Tibial nerve (tissue), 4 donors: ENCODE data around the gene PISD. TPM values are rescaled to one million over a fixed set of nuclear protein-coding genes. Genes with fewer than 3 reads are reported as not detected.

ENCODE experiments used
- DNase-seq, 2 donors: peaks; one replicate each; pipeline ENCODE4 v3.0.0-alpha.2; 2019; ENCODE audit warnings: low spot score in 2 of 2
- H3K27ac ChIP-seq, 4 donors: fragments of 200-600 bp; sonication (generic) in 3 of 4; one replicate each; pipeline ENCODE4 v1.5.1; 2017 to 2019; ENCODE audit warnings: mild to moderate bottlenecking in 1 of 4
- H3K27me3 ChIP-seq, 2 donors: fragments of 200-600 bp; sonication (generic) in 1 of 2; one replicate each; pipeline versions ENCODE4 v1.5.1 to v1.6.0; 2017 to 2019
- H3K36me3 ChIP-seq, 3 donors: fragments of 200-600 bp; sonication (generic); one replicate each; pipeline ENCODE4 v1.5.1; 2018 to 2019
- H3K4me1 ChIP-seq, 4 donors: fragments of 200-600 bp; sonication (generic) in 3 of 4; one replicate each; pipeline ENCODE4 v1.5.1; 2017 to 2019
- H3K4me3 ChIP-seq, 4 donors: fragments of 200-600 bp; sonication (generic) in 3 of 4; one replicate each; pipeline ENCODE4 v1.5.1; 2017 to 2019; ENCODE audit warnings: mild to moderate bottlenecking in 1 of 4, moderate library complexity in 1 of 4
- H3K9me3 ChIP-seq, 4 donors: fragments of 200-600 bp; sonication (generic) in 3 of 4; one replicate each; pipeline ENCODE4 v1.5.1; 2017 to 2019
- CTCF ChIP-seq, 5 experiments: fragments of 200-600 bp in 3 of 5; fragments of 450-650 bp in 2 of 5; sonication (generic) in 3 of 5; IDR thresholded peaks; one replicate each; pipeline ENCODE4 v1.5.1; 2016 to 2019; ENCODE audit warnings: antibody characterized with exemption in 5 of 5, mild to moderate bottlenecking in 3 of 5, moderate library complexity in 2 of 5
- EP300 ChIP-seq, 2 donors: sonication (generic); formaldehyde crosslinking; IDR thresholded peaks; one replicate each; pipeline ENCODE4 v1.6.1; 2017; ENCODE audit warnings: antibody characterized with exemption in 2 of 2, mild to moderate bottlenecking in 1 of 2
- POLR2A ChIP-seq, 2 donors: fragments of 450-650 bp; IDR thresholded peaks; one replicate each; pipeline ENCODE4 v1.6.1; 2017; ENCODE audit warnings: antibody characterized with exemption in 2 of 2, mild to moderate bottlenecking in 2 of 2, moderate library complexity in 2 of 2
- WGBS, 2 donors: methylation state at CpG; one replicate each; pipeline ENCODE4 v1.1.5; 2018; 5-methylcytosine and 5-hydroxymethylcytosine counted together
- total RNA-seq, 4 donors: library from RNA; depleted of rRNA; stranded (reverse); fragments of >200 nt; gene quantifications; one replicate each; pipeline ENCODE4 v1.1.0, GENCODE V29; 2016

PISD gene
- total RNA-seq, 4 donors from 2014 or later, result 26.9 to 44.7 (median 36.2) TPM

DNA sequence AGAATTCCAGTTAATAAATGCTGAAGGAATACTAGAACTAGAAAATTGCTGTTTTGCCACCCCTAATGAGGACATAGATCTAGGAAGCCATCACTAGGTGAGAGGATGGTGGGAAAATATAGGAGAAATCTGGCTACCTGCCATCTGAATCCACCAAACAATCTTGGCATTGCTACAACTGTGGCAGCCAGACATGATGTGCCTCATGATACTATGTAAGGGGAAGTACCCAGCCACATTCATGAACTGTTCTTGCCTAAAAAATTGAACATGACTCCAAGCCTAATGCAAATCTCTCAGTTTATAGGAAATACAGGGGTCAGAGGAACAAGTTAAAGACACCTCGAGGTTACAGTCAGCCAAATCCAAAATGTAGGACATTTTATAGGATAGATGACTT, 92.9 kb downstream of the PISD start:
- Histone ChIP-seq H3K4me3 (no peak overlapping the region), H3K9me3 (no peaks in the 10 kb centered on the region), H3K4me1 (no peaks in the 10 kb centered on the region), H3K27ac (no peak overlapping the region), H3K36me3 (peaks cover 0 to 32% (median 0%) of the 10 kb centered on the region in 3 donors), H3K27me3 (no peaks in the 10 kb centered on the region)
- DNase-seq, result no peak
- 88 to 97% methylated on average over 1 of the region's 1 CpG for WGBS, 2 donors
- no peak for TF ChIP-seq EP300 (IDR thresholded peaks at IDR 0.05)
- TF ChIP-seq POLR2A (IDR thresholded peaks at IDR 0.05), result no peak
- no peak for TF ChIP-seq CTCF (IDR thresholded peaks at IDR 0.05)

Other genes with a start within 250 kb of the PISD start
- 10 to 100 TPM; 14.4 to 31.8 (median 17.5) TPM for gene EIF4ENIF1, start 172.4 kb downstream of the PISD start, total RNA-seq
- gene SFI1, start 165.7 kb downstream of the PISD start, total RNA-seq, result 10 to 100 TPM; 30.4 to 66.9 (median 49.5) TPM
- 10 to 100 TPM; 22.8 to 28.4 (median 27.3) TPM for gene PRR14L, start 87.9 kb upstream of the PISD start, total RNA-seq
- 10 to 100 TPM; 18.0 to 33.9 (median 23.5) TPM for gene DEPDC5, start 91.8 kb upstream of the PISD start, total RNA-seq